Measurements from ENCODE around the gene PEX26. TPM values are rescaled to one million over a fixed set of nuclear protein-coding genes. Genes with fewer than 3 reads are reported as not detected.
"Not testable (repeated sequence)": the region's sequence is repeated elsewhere in the genome, so short reads cannot be mapped to it uniquely, and the experiment has no call there.

PEX26 gene
- total RNA-seq, 4 donors from 2014 or later: 29.4 to 49.6 (median 39.4) TPM

DNA sequence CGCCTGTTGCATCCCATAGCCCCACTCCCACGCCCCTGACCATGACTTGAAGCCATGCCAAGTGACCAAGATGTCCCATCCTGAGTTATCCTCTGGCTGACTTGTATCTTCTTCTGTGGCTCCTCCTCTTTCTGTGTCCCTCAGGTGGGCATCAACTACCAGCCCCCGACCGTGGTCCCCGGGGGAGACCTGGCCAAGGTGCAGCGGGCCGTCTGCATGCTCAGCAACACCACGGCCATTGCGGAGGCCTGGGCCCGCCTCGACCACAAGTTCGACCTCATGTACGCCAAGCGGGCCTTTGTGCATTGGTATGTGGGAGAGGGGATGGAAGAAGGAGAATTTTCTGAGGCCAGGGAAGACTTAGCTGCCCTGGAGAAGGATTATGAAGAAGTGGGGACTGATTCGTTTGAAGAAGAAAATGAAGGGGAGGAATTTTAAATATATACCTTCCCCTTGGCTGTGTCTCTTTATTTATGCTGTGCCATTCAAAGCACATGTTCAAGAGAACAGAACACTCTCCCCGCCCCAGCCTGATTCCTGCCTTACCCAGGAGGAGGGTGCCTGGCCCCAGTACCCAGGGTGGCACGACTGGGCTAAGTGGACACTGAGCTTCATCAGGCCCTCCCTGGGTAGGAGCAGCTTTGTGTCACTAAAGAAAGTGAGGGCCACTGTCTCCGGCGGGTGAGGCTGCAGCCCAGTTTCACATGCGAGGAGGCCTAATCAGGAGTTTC is 53.1 kb downstream of the PEX26 start:
- no peak for DNase-seq
- Histone ChIP-seq H3K4me1 (no peaks in the 10 kb centered on the region), H3K27ac (no peak overlapping the region), H3K9me3 (no peaks in the 10 kb centered on the region), H3K36me3 (no peaks in the 10 kb centered on the region), H3K4me3 (replicated peaks in 1 of 3) (no peak overlapping the region), H3K27me3 (no peaks in the 10 kb centered on the region)
- 97 to 98% methylated on average over 20 of the region's 20 CpGs for WGBS, 2 donors
- TF ChIP-seq POLR2A (IDR thresholded peaks at IDR 0.05): no peak
- TF ChIP-seq, protein P1, sequence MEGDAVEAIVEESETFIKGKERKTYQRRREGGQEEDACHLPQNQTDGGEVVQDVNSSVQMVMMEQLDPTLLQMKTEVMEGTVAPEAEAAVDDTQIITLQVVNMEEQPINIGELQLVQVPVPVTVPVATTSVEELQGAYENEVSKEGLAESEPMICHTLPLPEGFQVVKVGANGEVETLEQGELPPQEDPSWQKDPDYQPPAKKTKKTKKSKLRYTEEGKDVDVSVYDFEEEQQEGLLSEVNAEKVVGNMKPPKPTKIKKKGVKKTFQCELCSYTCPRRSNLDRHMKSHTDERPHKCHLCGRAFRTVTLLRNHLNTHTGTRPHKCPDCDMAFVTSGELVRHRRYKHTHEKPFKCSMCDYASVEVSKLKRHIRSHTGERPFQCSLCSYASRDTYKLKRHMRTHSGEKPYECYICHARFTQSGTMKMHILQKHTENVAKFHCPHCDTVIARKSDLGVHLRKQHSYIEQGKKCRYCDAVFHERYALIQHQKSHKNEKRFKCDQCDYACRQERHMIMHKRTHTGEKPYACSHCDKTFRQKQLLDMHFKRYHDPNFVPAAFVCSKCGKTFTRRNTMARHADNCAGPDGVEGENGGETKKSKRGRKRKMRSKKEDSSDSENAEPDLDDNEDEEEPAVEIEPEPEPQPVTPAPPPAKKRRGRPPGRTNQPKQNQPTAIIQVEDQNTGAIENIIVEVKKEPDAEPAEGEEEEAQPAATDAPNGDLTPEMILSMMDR (IDR thresholded peaks at IDR 0.05): no peak
- intact Hi-C loops (cut with DNase I): no loop called here

DNA sequence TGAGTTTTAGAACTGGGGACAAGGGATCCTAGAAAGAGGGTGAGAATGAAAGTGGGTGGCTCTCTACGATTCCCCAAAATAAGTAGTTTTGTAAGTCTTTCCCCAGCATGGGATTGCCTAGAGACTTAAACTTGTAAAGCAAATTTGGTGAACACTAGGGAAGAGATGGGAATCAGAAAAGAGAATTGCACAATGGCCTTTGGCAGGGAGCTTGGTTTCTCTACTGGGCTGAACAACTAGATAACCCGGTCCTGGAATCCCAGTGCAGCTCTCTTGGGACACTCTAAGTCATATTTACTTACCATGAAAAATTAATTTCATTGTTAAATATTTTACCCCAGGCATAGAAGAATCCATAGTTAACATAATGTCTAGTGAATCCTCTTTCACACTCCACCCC is 55.7 kb downstream of the PEX26 start:
- H3K27me3 ChIP-seq: no peaks in the 10 kb centered on the region
- no peaks in the 10 kb centered on the region for H3K4me1 ChIP-seq
- intact Hi-C loops (cut with DNase I): no loop called here
- H3K36me3 ChIP-seq: no peaks in the 10 kb centered on the region
- 64 to 67% methylated on average over 2 of the region's 2 CpGs for WGBS, 2 donors
- TF ChIP-seq POLR2A (IDR thresholded peaks at IDR 0.05): no peak
- TF ChIP-seq, protein P1 (IDR thresholded peaks at IDR 0.05): no peak
- no peak for DNase-seq
- H3K27ac ChIP-seq: no peak overlapping the region
- H3K9me3 ChIP-seq: no peaks in the 10 kb centered on the region
- no peak overlapping the region for H3K4me3 ChIP-seq (replicated peaks in 1 of 3)

DNA sequence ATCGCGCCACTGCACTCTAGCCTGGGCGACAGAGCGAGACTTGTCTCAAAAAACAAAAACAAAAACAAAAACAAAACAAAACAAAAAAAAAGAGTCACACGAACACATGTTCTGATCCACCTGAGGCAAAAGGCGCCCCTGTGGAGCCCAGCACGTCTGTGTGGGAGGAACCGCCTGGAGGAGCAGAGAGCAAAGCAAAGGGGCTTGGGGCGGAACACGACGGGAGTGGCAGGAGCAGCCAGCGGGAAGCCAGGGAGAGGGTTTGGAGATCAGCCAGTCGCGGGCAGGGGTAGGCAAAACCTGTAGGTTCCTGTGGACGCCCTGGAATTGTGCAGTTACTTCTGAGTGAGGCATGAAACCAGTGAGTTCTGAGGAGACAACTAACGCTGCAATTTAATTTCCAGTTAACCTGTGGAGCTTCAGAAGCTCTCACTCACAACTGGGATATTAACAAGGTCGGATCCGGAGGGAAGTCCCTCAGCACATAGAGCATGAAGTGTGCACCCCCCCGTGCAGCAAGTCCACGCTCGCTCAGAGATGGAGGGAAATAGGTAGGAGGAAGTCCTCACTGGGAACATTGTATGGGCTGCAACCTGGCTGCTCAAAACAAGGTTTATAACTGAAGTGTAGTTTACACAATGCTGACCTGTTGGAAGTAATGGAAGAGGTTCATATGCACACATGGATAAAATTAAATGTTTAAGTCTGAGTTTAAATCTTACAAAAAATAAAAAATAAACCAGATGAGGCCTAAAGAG is 59.0 kb downstream of the PEX26 start:
- no peaks in the 10 kb centered on the region for H3K27me3 ChIP-seq
- H3K36me3 ChIP-seq: no peaks in the 10 kb centered on the region
- no peak overlapping the region for H3K4me3 ChIP-seq (replicated peaks in 1 of 3)
- no peaks in the 10 kb centered on the region for H3K9me3 ChIP-seq
- H3K27ac ChIP-seq: no peak overlapping the region
- DNase-seq: no peak
- H3K4me1 ChIP-seq: no peaks in the 10 kb centered on the region
- no peak for TF ChIP-seq POLR2A (IDR thresholded peaks at IDR 0.05)
- intact Hi-C loops (cut with DNase I): no loop called here
- WGBS, 2 donors: 93 to 94% methylated on average over 21 of the region's 21 CpGs

DNA sequence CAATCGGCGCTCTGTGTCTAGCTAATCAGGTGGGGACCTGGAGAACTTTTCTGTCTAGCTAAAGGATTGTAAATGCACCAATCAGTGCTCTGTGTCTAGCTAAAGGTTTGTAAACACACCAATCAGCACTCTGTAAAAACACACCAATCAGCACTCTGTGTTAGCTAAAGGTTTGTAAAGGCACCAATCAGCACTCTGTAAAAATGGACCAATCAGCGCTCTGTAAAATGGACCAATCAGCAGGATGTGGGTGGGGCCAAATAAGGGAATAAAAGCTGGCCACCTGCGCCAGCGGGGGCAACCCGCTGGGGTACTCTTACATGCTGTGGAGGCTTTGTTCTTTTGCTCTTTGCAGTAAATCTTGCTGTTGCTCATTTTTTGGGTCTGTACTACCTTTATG is 63.2 kb downstream of the PEX26 start:
- 94 to 97% methylated on average over 6 of the region's 6 CpGs for WGBS, 2 donors
- intact Hi-C loops (cut with DNase I): not testable (repeated sequence)

DNA sequence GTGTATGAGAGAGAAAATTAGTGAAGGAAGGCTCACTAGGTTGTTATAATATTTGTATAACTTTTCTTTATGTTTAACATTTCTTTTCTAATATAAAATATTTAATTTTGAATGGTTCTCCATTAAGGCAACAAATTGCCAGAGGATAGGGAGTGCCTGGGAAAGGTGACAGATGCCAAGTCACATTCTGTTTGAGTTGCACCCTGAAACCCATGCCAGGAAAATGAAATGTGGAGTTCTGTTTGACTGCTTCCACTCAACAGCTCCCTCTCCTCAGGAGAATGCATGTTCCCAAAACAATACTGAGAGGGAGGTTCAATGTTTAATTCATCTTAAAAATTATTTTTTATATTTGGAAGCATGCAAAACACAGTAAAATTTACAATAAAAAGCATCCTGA is 66.3 kb downstream of the PEX26 start:
- intact Hi-C loops (cut with DNase I): no loop called here
- no peak overlapping the region for H3K4me3 ChIP-seq (replicated peaks in 1 of 3)
- no peak for TF ChIP-seq POLR2A (IDR thresholded peaks at IDR 0.05)
- TF ChIP-seq, protein P1 (IDR thresholded peaks at IDR 0.05): no peak
- peaks cover 16 to 23% of the 10 kb centered on the region in 2 donors for H3K4me1 ChIP-seq
- H3K9me3 ChIP-seq: no peaks in the 10 kb centered on the region
- H3K36me3 ChIP-seq: no peaks in the 10 kb centered on the region
- H3K27ac ChIP-seq: peak overlapping the region; percentile 73 to 82 (median 75)
- no peaks in the 10 kb centered on the region for H3K27me3 ChIP-seq
- DNase-seq: peak; percentile 57 to 59

More for the DNA sequence above, 63.2 kb downstream of the PEX26 start:
- H3K36me3 ChIP-seq; H3K4me3 ChIP-seq (replicated peaks in 1 of 3); DNase-seq; H3K9me3 ChIP-seq; H3K27me3 ChIP-seq; H3K27ac ChIP-seq: not testable (repeated sequence)
- H3K4me1 ChIP-seq: peaks cover 10 to 16% of the 10 kb centered on the region in 2 donors
